Smooth muscle cell (in vitro differentiated cells): ENCODE data around the gene SPATA16. TPM values are rescaled to one million over a fixed set of nuclear protein-coding genes. Genes with fewer than 3 reads are reported as not detected.

ENCODE experiments used
- DNase-seq: peaks from one replicate; lab custom pipeline; 2025; ENCODE audit not compliant: unreplicated experiment; lab: John Stamatoyannopoulos, UW
- H2AFZ ChIP-seq: fragments of 200-600 bp; sonication (generic); 2 replicates; pipeline ENCODE4 v1.6.0; 2016; ENCODE audit warnings: antibody characterized with exemption, low read depth, mild to moderate bottlenecking
- H3F3A ChIP-seq: fragments of 200-600 bp; sonication (generic); 2 replicates; pipeline ENCODE4 v1.6.0; 2017; ENCODE audit warnings: antibody characterized with exemption, low read depth
- H3K27ac ChIP-seq: fragments of 200-600 bp; sonication (generic); 2 replicates; pipeline ENCODE4 v1.5.1; 2016; ENCODE audit warnings: low read depth, mild to moderate bottlenecking
- H3K27me3 ChIP-seq: fragments of 200-600 bp; sonication (generic); 2 replicates; pipeline ENCODE4 v1.6.1; 2016; ENCODE audit warnings: low read depth, mild to moderate bottlenecking
- H3K36me3 ChIP-seq: fragments of 200-600 bp; sonication (generic); 2 replicates; pipeline ENCODE4 v1.5.1; 2016; ENCODE audit warnings: low read depth
- H3K4me1 ChIP-seq: fragments of 200-600 bp; sonication (generic); 2 replicates; pipeline ENCODE4 v1.5.1; 2016; ENCODE audit warnings: low read depth
- H3K4me2 ChIP-seq: fragments of 200-600 bp; sonication (generic); 2 replicates; pipeline ENCODE4 v1.6.0; 2016; ENCODE audit warnings: mild to moderate bottlenecking
- H3K4me3 ChIP-seq: fragments of 200-600 bp; sonication (generic); 2 replicates; pipeline ENCODE4 v1.5.1; 2016; ENCODE audit warnings: mild to moderate bottlenecking
- H3K79me2 ChIP-seq: fragments of 200-600 bp; sonication (generic); 2 replicates; pipeline ENCODE4 v1.6.0; 2016; ENCODE audit warnings: low read depth, mild to moderate bottlenecking
- H3K9ac ChIP-seq: fragments of 200-600 bp; sonication (generic); 2 replicates; pipeline ENCODE4 v1.6.0; 2016; ENCODE audit warnings: low read depth
- H3K9me3 ChIP-seq: fragments of 200-600 bp; sonication (generic); replicated peaks from 2 replicates; pipeline ENCODE4 v1.5.1; 2016; ENCODE audit warnings: low read depth
- H4K20me1 ChIP-seq: fragments of 200-600 bp; sonication (generic); 2 replicates; pipeline ENCODE4 v1.6.0; 2016; ENCODE audit warnings: low read depth
- CTCF ChIP-seq: fragments of 200-600 bp; sonication (generic); IDR thresholded peaks from 2 replicates; pipeline ENCODE4 v1.5.1; 2017; ENCODE audit warnings: borderline replicate concordance, mild to moderate bottlenecking, antibody characterized with exemption; ENCODE audit not compliant: insufficient read depth, poor library complexity, severe bottlenecking
- WGBS: methylation state at CpG from one replicate; pipeline ENCODE4 v1.1.7; 2016; ENCODE audit warnings: low lambda C conversion rate; 5-methylcytosine and 5-hydroxymethylcytosine counted together
- polyA plus RNA-seq: library from polyadenylated mRNA; unstranded; fragments of >200 nt; fragmentation: Nextera tagmentation; extraction: Ambion mirVana; gene quantifications from 2 replicates; pipeline ENCODE4 v1.2.1, GENCODE V29; 2016
- total RNA-seq: library from RNA; depleted of rRNA; stranded (reverse); fragments of >200 nt; gene quantifications from 2 replicates; pipeline ENCODE4 v1.2.3, GENCODE V29; 2014

The SPATA16 gene
- total and polyA plus RNA-seq, 2 experiments from 2014 or later: not detected

GRCh38 chr3:173153631-173154030, 12.6 kb upstream of the SPATA16 start:
- TF ChIP-seq CTCF: no peak
- Histone ChIP-seq H3K9ac (no peak overlapping the region), H4K20me1 (no peaks in the 10 kb centered on the region), H3F3A (no peaks in the 10 kb centered on the region), H3K4me1 (no peaks in the 10 kb centered on the region), H3K27ac (no peak overlapping the region), H3K36me3 (no peaks in the 10 kb centered on the region), H3K79me2 (no peaks in the 10 kb centered on the region), H2AFZ (no peak overlapping the region), H3K27me3 (no peaks in the 10 kb centered on the region), H3K4me2 (no peak overlapping the region), H3K4me3 (no peak overlapping the region), H3K9me3 (no peaks in the 10 kb centered on the region)
- 90% methylated on average over 2 of the region's 2 CpGs for WGBS
- no peak for DNase-seq

GRCh38 chr3:173139420-173139819, 1.6 kb downstream of the SPATA16 start:
- no peak for DNase-seq
- WGBS: 90% methylated on average over 2 of the region's 2 CpGs
- TF ChIP-seq CTCF: no peak

GRCh38 chr3:173138026-173138425, 3.0 kb downstream of the SPATA16 start:
- Histone ChIP-seq H3K27ac (no peak overlapping the region), H3K27me3 (no peaks in the 10 kb centered on the region), H3K79me2 (no peaks in the 10 kb centered on the region), H4K20me1 (no peaks in the 10 kb centered on the region), H2AFZ (no peak overlapping the region), H3K9me3 (no peaks in the 10 kb centered on the region), H3K9ac (no peak overlapping the region), H3F3A (no peaks in the 10 kb centered on the region), H3K4me1 (no peaks in the 10 kb centered on the region), H3K4me3 (no peak overlapping the region), H3K4me2 (no peak overlapping the region), H3K36me3 (no peaks in the 10 kb centered on the region)
- TF ChIP-seq CTCF: no peak
- WGBS: 94% methylated on average over 3 of the region's 3 CpGs
- no peak for DNase-seq

More at GRCh38 chr3:173139420-173139819, 1.6 kb downstream of the SPATA16 start:
- Histone ChIP-seq H3K27me3 (no peaks in the 10 kb centered on the region), H3K9ac (no peak overlapping the region), H3F3A (no peaks in the 10 kb centered on the region), H3K27ac (no peak overlapping the region), H3K9me3 (no peaks in the 10 kb centered on the region), H3K36me3 (no peaks in the 10 kb centered on the region), H3K4me1 (no peaks in the 10 kb centered on the region), H4K20me1 (no peaks in the 10 kb centered on the region), H3K79me2 (no peaks in the 10 kb centered on the region), H3K4me2 (no peak overlapping the region), H3K4me3 (no peak overlapping the region), H2AFZ (no peak overlapping the region)

GRCh38 chr3:173135059-173135458, 6.0 kb downstream of the SPATA16 start:
- Histone ChIP-seq H3F3A (no peaks in the 10 kb centered on the region), H2AFZ (no peak overlapping the region)
- WGBS: 24% methylated on average over 2 of the region's 2 CpGs

More at GRCh38 chr3:173135059-173135458, 6.0 kb downstream of the SPATA16 start:
- H3K9me3 ChIP-seq: no peaks in the 10 kb centered on the region
- no peaks in the 10 kb centered on the region for H3K27me3 ChIP-seq
- H3K4me2 ChIP-seq: no peak overlapping the region
- no peaks in the 10 kb centered on the region for H3K36me3 ChIP-seq
- no peak for TF ChIP-seq CTCF
- DNase-seq: no peak
- no peaks in the 10 kb centered on the region for H3K79me2 ChIP-seq
- no peak overlapping the region for H3K9ac ChIP-seq
- H3K4me1 ChIP-seq: no peaks in the 10 kb centered on the region
- no peak overlapping the region for H3K4me3 ChIP-seq
- H4K20me1 ChIP-seq: no peaks in the 10 kb centered on the region
- no peak overlapping the region for H3K27ac ChIP-seq
